ENCODE measurements around the gene DPYD. TPM values are rescaled to one million over a fixed set of nuclear protein-coding genes. Genes with fewer than 3 reads are reported as not detected.

The DPYD gene
- polyA plus RNA-seq (2013, experiment 1 of 2; ENCODE audit: insufficient read length) = 7.9 TPM
- polyA plus RNA-seq (2013, experiment 2 of 2; ENCODE audit: insufficient read length) = 8.5 TPM

- DNase-seq = peak; percentile 91
Observed at GRCh38 chr1:97920832-97921571, at the start of gene DPYD. Gene DPYD, minus strand, starts transcription at chr1:97921034. Its CDS starts 112 bp downstream, at chr1:97920922.

DNA sequence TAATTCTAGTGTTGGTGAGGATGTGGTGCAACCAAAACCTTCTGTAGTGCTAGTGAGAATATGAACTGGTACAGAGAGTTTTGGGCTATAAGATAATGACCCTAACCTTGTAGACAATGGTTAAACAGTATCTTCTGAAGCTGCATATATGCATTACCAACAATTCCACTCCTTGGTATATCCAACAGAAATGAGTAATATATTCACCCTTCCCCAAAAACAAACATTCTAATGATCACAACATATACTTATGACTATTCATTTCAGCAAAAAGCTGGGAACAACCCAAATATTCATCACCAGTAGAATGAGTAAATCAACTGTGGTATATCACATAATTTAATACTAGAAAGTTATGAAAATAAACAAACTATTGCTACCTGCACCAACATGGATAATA, 39.6 kb upstream of the DPYD start:
- no peak for DNase-seq

GRCh38 chr1:97947695-97948094, 26.9 kb upstream of the DPYD start:
- peak; percentile 77 for DNase-seq

DNA sequence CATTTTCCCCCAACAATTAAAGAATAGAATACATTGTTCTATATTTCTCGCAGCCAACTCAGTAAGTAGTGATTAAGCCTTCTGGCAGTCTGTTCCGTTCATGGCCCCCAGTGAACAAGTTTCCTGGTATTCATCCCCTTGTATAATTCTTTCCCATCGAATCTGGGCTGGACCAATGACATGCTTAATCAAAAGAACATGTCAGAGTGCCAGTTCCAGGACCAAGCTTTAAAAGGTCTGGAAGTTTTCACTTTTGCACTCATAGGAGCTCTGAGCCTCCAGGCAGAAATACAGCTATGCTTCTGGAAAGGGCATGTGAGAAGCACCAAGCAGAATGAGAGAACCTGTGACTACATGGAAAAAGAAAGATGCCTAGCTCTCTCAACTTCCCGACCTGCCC, 22.5 kb upstream of the DPYD start:
- DNase-seq = peak; percentile 94

DNA sequence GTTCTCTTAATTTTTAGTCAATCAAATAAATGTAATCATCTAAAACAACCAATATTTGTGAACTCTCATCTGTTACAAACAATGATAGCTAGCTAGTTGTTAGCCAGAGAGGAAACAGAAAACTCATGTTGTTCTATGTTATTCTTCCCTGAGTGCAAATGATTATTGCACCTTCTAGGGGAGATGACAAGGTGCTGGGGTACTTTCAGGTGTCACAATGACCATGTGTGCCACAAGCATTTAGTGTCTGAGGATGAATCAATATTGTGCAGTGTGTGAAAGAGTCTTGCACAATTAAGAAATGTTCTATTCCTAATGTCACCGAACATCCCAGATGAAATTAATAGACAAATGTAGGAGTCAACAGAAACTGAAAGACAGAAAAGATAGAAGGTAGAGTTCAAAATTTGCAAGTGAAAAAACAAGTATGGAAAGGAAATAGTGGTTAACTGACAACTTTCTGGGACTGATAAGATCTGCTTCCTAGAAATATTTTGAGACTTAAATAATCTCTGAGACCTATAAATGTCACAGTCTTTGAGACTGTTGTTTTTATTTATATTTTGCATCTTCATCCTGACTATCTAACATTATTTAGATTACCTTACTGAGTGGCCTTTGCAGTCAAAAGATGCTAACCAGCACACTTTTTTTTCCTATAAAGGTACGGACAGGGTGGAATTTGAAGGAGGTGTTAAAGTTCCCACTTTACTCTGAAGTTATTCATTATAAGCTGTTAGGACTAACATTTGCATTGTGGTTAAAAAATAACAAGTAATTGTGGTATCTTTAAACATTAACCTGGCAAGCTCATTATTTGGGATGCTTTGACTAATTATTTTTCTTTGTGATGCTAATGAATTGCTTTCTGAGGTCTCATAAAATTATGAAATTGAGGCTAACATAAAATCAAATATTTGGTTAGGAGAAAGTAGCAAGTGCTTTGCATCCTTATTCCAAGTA, 21.6 kb upstream of the DPYD start:
- no peak for DNase-seq

DNA sequence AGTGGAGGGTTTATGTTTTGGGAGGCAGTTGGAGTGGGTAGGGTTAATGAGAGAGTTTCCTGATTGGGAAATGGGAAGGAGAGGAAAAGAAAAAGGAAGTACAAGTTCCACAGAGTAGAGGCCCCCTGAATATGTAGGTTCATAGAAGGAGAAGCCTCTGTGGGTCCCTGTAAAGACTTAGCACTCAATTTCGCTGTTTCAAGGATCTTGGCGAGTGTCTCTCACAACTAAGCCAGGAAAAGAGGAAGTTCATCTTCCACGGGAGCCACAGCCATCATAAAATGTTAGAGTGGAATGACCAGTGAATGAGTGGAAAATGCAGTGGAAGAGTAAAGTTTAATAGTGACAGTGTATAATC, 17.4 kb upstream of the DPYD start:
- no peak for DNase-seq

DNA sequence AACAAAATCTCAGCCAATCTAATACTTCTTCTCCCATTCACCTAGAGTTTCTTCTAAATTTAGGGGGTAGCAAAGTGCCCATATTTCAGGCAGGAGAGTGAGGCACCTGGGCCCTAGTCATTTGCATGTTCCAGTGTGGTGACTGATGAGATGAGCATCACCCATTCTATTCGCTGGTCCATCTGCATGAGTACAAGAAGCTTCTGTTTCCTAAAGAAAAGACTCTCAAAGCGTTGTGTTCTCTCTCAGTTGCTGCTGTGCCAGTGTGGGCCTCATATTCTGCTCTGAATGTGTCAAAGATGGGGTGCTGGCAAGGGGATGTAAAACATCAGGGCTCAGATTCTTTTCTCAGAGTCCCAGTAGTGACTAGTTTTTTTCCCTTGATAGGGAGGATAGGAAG, 16.1 kb upstream of the DPYD start:
- no peak for DNase-seq

GRCh38 chr1:97934491-97934890, 13.7 kb upstream of the DPYD start:
- DNase-seq = no peak

DNA sequence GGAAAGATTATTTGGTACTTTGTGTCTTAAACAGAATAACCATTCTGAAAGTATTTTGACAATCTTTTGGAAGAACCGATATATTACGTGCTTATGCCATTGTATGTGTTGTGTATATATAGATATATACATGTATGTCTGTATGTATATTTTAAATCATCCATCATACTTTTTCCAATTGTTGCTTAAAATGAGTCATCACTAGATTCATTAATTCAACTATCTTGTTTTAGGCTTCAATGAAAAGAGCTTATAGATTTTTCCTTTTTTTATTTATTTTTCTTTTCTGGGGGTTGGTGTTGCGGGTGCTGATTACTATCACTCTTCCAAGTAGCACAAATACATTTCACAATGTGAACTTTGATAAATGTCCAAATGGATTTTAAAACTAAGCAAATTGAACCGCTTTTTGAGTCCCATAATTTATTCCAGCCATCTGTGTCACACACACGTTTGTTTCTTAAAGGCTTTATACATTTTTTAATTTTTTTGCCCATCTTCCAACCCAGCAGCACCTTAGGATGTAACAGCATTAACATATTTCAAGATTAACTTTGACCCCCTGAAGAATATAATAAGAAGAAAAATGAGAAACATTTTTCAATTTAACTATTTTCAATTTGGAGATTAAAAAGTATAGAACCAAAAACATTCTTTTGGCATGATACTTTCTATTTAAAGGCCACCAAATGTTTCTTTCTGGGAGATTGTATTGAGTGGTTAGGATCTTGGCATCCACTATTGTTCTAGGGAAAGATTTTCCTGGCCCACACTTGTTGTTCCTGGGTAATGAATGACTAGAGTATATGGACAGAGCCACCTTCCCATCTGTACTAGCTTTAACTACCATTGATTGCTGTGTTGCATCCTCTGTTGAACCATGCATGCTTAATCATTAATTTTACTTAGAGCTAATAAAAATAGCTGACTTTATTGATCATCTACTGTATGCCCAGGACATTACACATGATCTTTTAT, 9.3 kb upstream of the DPYD start:
- peak; percentile 47 for DNase-seq

GRCh38 chr1:97926017-97926708, 5.3 kb upstream of the DPYD start:
- no peak for DNase-seq

- DNase-seq = peak; percentile 62
Observed at GRCh38 chr1:97925151-97925550, 4.3 kb upstream of the DPYD start.

DNA sequence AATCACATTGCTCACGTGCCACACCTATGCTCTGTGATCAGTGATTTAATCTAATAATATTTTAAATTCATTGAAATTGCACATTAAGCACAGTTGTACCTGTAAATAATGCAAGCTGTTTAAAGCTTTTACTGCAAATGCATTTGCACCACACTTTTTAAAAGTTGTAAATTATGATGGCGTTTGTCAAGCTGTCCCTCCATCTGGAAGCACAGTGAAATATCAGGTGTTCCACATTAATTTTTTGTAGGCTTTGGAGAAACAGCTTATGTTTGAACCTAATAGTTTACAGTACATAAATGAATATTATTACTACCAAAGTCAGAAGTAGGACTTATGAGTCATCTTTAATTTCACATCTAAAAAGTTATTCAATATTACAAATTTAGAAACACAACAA, 3.0 kb upstream of the DPYD start:
- no peak for DNase-seq

GRCh38 chr1:97920276-97920831, 480 bp downstream of the DPYD start:
- peak; percentile 35 for DNase-seq

- DNase-seq = peak; percentile 32
Observed at GRCh38 chr1:97919585-97920261, 1.1 kb downstream of the DPYD start.

- DNase-seq = no peak
Observed at GRCh38 chr1:97918961-97919360, 1.9 kb downstream of the DPYD start.

- DNase-seq = no peak
Observed at GRCh38 chr1:97913506-97914139, 7.2 kb downstream of the DPYD start.

GRCh38 chr1:97911266-97912215, 9.3 kb downstream of the DPYD start:
- peak; percentile 34 for DNase-seq

DNA sequence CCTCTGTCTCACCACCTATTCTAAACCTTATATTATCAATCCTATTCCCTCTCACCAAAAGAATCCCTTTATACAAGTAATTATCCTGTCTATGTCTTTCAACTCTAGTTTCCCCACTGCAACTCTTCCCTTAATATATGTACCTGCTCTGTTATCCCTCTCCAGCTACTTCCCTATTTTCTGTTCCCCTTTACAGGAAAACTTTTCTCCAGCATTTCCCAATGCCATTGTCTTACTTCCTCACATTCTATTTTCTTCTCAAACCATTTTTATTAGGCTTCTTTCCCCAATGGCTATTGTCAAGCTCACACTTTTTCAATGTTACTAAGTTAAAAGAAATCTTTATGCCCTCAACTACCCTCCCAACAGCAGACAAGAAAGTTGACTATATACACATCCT, 11.6 kb downstream of the DPYD start:
- DNase-seq = no peak

DNA sequence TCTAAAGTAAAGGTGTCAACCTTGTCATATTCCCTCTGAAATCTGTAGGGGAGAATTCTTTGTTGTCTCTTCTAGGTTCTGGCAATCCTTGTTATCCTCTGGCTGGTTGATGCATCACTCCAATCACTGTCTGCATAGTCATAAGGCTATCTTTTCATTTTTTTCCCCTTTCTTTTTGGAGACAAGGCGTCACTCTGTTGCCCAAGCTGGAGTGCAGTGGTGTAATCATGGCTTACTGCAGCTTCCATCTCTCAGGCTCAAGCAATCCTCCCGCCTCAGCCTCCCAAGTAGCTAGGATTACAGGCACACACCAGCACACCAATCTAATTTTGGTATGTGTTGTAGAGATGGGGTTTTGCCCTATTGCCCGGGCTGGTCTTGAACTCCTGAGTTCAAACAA, 12.9 kb downstream of the DPYD start:
- no peak for DNase-seq

Data from fibroblast of skin of scalp (primary cell).